RWPE1 (cell line): Measurements from ENCODE around the gene CRB2.

Experiments used
- CTCF ChIA-PET: fragments of 350-600 bp; sonication (Branson Sonifier 250); formaldehyde crosslinking; extraction: SDS; loops from one replicate; lab custom pipeline; 2021; lab: Yijun Ruan, JAX
- POLR2A ChIA-PET: fragments of 400-600 bp; formaldehyde crosslinking; extraction: SDS; loops from one replicate; lab custom pipeline; 2020; ENCODE audit warnings: antibody characterized with exemption; ENCODE audit not compliant: low non-redundant PET; lab: Yijun Ruan, JAX
- DNase-seq: peaks from one replicate; pipeline ENCODE4 v3.0.0; 2012; ENCODE audit warnings: low spot score
- H3K27ac ChIP-seq: fragments of 450-650 bp; 2 replicates; pipeline ENCODE4 v1.5.1; 2017
- CTCF ChIP-seq: fragments of 450-650 bp; conservative IDR thresholded peaks from 2 replicates; pipeline ENCODE4 v1.5.1; 2017; ENCODE audit warnings: low read depth, mild to moderate bottlenecking

CRB2 gene

GRCh38 chr9:123391233-123391632, 35.2 kb downstream of the CRB2 start:
- TF ChIP-seq CTCF: no peak
- H3K27ac ChIP-seq: no peak overlapping the region
- no peak for DNase-seq
- ChIA-PET POLR2A (no interaction called here), CTCF (interaction anchor here (0.6 kb wide), 1 partner anchor 1446 kb away, joined by 3 read pairs; no protein-coding TSS in a partner anchor)

DNA sequence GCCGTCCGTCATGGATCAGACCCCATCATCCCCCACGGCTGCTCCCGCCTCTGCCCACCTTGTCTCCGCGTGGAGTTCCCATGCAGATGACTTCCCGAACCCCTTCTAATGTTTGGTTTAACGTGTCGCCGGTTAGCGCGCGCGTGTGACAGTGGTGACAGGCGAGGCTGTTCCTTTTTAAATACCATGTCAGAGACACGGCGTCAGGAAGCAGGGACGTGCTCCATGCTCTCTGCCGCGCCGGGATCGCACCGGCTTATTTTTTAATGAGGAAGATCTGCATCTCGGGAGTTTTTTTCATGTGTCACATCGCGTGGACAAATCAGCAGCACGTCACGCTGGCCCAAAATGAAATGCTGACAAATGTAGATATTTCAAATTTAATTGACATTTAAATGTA, 35.9 kb downstream of the CRB2 start:
- H3K27ac ChIP-seq: no peak overlapping the region
- ChIA-PET POLR2A (no interaction called here), CTCF (interaction anchor here (0.6 kb wide), 1 partner anchor 1446 kb away, joined by 3 read pairs; no protein-coding TSS in a partner anchor)
- no peak for DNase-seq
- TF ChIP-seq CTCF: no peak

DNA sequence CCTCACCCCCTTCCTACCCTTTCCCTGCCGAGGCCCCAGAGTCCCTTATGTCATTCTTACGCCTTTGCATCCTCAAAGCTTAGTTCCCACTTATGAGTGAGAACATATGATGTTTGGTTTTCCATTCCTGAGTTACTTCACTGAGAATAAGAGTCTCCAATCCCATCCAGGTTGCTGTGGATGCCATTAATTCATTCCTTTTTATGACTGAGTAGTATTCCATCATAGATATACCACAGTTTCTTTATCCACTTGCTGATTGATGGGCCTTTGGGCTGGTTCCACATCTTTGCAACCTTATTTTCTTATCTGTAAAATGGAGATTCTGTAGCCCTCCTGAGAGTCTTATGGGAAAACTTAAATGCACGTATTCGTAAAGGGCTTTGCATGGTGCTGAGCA, 36.8 kb downstream of the CRB2 start:
- CTCF ChIA-PET: interaction anchor here (0.5 to 0.7 kb wide), 2 partner anchors 38 to 42 kb away, joined by 3 to 4 read pairs; no protein-coding TSS in a partner anchor
- TF ChIP-seq CTCF: no peak
- no peak overlapping the region for H3K27ac ChIP-seq
- DNase-seq: no peak
- POLR2A ChIA-PET: no interaction called here

DNA sequence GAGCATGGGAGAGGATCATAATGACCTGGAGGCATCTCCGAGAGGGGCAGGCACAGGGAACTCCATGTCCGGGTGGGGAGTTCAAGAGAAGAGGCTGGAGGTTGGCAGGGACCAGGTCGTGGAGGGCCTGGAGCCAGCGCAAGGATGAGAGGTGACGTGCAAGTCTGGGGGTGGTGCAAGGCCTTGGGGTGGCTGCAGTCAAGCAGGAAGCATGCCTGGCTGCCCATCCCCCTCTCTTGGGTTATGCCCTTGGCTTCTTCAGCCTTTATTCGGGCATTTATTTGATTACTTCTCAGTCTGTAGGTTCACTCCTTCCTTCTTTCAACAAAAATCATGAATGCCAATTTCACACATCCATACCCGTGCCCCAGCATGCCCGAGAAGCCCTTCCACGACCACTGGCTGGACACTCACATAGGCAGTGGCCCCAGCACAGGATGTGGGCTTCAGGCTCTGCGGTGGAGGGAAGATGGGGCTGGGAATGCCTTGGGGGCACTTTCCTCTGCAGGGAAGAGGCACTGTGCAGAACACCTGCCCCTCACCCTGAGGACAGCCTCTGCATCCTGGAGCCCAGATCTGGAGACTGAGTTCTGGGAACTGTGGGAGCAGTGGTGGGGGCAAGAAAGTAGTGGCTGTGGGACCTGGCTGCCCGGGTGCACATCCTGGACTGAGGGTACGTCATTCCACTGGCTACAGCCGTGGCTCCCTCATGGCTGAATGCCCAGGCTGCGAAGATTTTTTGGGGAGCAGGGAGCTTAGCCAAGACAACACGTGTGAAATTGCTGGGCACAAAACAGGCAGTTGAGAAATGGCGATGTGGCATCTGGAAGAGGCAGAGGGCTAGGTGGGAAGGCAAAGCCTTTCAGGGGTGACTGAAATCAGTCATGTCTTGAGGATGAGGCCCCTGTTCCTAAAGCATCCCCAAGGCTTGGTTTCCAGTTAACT, 38.6 kb downstream of the CRB2 start:
- no peak for DNase-seq
- no peak overlapping the region for H3K27ac ChIP-seq
- TF ChIP-seq CTCF: no peak
- ChIA-PET CTCF (interaction anchor here (0.6 to 0.9 kb wide), 2 partner anchors 26 to 830 kb away, joined by 3 read pairs; no protein-coding TSS in a partner anchor), POLR2A (no interaction called here)

DNA sequence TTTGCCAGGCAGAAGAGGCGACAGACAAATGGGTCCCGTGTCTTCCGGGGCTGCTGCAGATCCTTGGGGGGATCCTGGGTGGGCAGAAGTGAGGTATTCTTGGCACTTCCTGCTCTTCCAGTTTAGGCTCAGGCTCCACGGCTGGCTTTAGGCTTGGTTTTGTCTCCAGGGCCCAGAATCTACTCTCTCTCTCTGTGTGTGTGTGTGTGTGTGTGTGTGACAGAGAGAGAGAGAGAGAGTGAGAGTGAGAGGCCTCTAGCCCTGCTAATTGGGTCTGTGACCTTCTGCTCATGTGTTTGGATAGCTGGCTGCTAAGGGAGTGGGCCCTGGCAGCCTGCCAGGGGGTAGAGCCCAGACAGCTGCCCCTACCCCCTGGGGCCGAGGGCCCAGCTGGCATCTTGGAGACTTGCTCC, 39.3 kb downstream of the CRB2 start:
- no peak overlapping the region for H3K27ac ChIP-seq
- DNase-seq: no peak
- no peak for TF ChIP-seq CTCF
- CTCF ChIA-PET: interaction anchor here (0.6 to 0.9 kb wide), 2 partner anchors 27 to 831 kb away, joined by 3 read pairs; no protein-coding TSS in a partner anchor
- POLR2A ChIA-PET: no interaction called here

DNA sequence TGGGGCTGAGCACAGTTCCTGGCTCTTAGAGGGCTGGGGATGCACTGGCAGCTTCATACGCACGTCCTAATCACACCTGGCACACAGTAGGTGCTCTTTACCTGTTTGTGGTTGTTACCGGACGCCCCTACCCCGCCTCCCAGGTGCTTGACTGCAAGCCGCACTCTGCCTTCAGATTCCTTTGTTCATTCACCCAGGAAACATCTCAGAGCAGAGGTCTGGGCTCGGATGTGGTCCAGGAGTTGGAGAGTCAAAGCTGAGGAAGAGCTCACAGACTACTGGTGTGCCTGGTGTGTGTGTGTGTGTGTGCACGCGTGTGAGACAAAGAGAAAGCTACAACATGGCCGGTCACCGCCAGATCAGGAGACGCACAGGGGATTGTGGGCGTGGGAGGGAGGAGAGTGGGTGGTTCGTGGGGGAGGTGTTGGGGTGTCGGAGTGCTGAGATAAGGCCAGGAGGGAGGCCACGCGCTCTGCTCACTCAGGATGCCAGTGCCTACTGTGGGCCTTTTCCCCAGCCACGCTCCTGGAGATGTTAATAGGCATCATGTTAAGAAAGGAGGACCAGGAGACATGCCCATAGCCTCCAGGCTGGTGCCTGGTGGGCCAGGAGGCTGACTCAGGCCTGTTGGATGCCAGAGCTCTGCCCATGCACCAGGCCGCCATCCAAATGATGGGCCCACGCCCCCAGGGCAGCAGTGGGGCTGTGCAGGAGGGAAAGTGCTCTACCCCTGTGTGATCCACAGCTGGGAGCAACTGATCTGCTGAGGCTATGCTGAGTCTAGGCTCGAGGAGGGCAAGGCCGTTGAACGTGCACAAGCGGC, 39.9 kb downstream of the CRB2 start:
- no peak for TF ChIP-seq CTCF
- CTCF ChIA-PET: interaction anchor here (0.5 to 0.9 kb wide), 2 partner anchors 27 to 275 kb away, joined by 3 read pairs; no protein-coding TSS in a partner anchor

More for the DNA sequence above, 39.9 kb downstream of the CRB2 start:
- POLR2A ChIA-PET: no interaction called here
- peak overlapping the region; percentile 2; the same call in 1 of the 2 replicates for H3K27ac ChIP-seq
- no peak for DNase-seq
